Gastroesophageal sphincter (tissue), 4 donors: ENCODE measurements around the gene APOBEC3G. TPM values are rescaled to one million over a fixed set of nuclear protein-coding genes. Genes with fewer than 3 reads are reported as not detected.

Experiments
- ATAC-seq: fragments of 150-250 bp; one replicate; pipeline ENCODE4 v1.9.1; 2016; ENCODE audit warnings: mild to moderate bottlenecking, moderate library complexity
- H3K27ac ChIP-seq, 4 donors: fragments of 200-600 bp; sonication (generic) in 3 of 4; 1 replicate in 3 of 4; 2 replicates in 1 of 4; pipeline ENCODE4 v1.5.1; 2016 to 2019
- H3K27me3 ChIP-seq: fragments of 200-600 bp; sonication (generic); one replicate; pipeline ENCODE4 v1.5.1; 2019
- H3K36me3 ChIP-seq, 2 donors: fragments of 200-600 bp; sonication (generic); one replicate each; pipeline ENCODE4 v1.5.1; 2019; ENCODE audit warnings: control low read depth in 1 of 2
- H3K4me1 ChIP-seq, 3 donors: fragments of 200-600 bp; sonication (generic); 1 replicate in 2 of 3; 2 replicates in 1 of 3; pipeline ENCODE4 v1.5.1; 2016 to 2019; ENCODE audit warnings: control low read depth in 2 of 3
- H3K4me3 ChIP-seq, 2 donors: fragments of 200-600 bp; sonication (generic); one replicate each; pipeline ENCODE4 v1.5.1; 2019; ENCODE audit warnings: mild to moderate bottlenecking in 1 of 2, moderate library complexity in 1 of 2
- H3K9me3 ChIP-seq, 3 donors: fragments of 200-600 bp; sonication (generic); one replicate each; pipeline ENCODE4 v1.5.1; 2017 to 2019; ENCODE audit warnings: control low read depth in 2 of 3
- EP300 ChIP-seq: sonication (generic); formaldehyde crosslinking; IDR thresholded peaks from one replicate; pipeline ENCODE4 v1.6.1; 2017; ENCODE audit warnings: antibody characterized with exemption, mild to moderate bottlenecking
- POLR2A ChIP-seq, 2 donors: fragments of 450-650 bp; IDR thresholded peaks; one replicate each; pipeline ENCODE4 v1.6.1; 2017; ENCODE audit warnings: antibody characterized with exemption in 2 of 2, mild to moderate bottlenecking in 2 of 2, moderate library complexity in 1 of 2
- POLR2AphosphoS5 ChIP-seq: sonication (generic); formaldehyde crosslinking; IDR thresholded peaks from one replicate; pipeline ENCODE4 v1.6.1; 2017; ENCODE audit warnings: antibody characterized with exemption
- WGBS, 2 donors: methylation state at CpG; one replicate each; pipeline ENCODE4 v1.1.5; 2018; ENCODE audit warnings: low coverage in 1 of 2; 5-methylcytosine and 5-hydroxymethylcytosine counted together
- total RNA-seq, 4 donors: library from RNA; depleted of rRNA; stranded (reverse); fragments of >200 nt; gene quantifications; one replicate each; pipeline ENCODE4 v1.1.0, GENCODE V29; 2016
- TF ChIP-seq, protein P1 (sequence below), 4 experiments: fragments of 200-600 bp in 2 of 4; fragments of 450-650 bp in 2 of 4; sonication (generic) in 1 of 4; IDR thresholded peaks; one replicate each; pipeline ENCODE4 v1.5.1; 2017 to 2019; ENCODE audit warnings: antibody characterized with exemption in 4 of 4, mild to moderate bottlenecking in 2 of 4, moderate library complexity in 2 of 4

Gene APOBEC3G
- total RNA-seq, 4 donors from 2014 or later, result 3.2 to 8.3 (median 7.3) TPM

- Histone ChIP-seq H3K36me3 (peaks cover 0 to 24% of the 10 kb centered on the region in 2 donors), H3K4me3 (no peak overlapping the region), H3K27ac (no peak overlapping the region), H3K9me3 (no peaks in the 10 kb centered on the region), H3K4me1 (peaks cover 0 to 13% (median 4%) of the 10 kb centered on the region in 3 donors), H3K27me3 (no peaks in the 10 kb centered on the region)
- WGBS, 2 donors, result 84 to 85% methylated on average over 4 to 5 of the region's 9 CpGs
- TF ChIP-seq EP300 (no peak), POLR2AphosphoS5 (no peak), POLR2A (IDR thresholded peaks at IDR 0.05) (no peak)
- TF ChIP-seq, protein P1, sequence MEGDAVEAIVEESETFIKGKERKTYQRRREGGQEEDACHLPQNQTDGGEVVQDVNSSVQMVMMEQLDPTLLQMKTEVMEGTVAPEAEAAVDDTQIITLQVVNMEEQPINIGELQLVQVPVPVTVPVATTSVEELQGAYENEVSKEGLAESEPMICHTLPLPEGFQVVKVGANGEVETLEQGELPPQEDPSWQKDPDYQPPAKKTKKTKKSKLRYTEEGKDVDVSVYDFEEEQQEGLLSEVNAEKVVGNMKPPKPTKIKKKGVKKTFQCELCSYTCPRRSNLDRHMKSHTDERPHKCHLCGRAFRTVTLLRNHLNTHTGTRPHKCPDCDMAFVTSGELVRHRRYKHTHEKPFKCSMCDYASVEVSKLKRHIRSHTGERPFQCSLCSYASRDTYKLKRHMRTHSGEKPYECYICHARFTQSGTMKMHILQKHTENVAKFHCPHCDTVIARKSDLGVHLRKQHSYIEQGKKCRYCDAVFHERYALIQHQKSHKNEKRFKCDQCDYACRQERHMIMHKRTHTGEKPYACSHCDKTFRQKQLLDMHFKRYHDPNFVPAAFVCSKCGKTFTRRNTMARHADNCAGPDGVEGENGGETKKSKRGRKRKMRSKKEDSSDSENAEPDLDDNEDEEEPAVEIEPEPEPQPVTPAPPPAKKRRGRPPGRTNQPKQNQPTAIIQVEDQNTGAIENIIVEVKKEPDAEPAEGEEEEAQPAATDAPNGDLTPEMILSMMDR (IDR thresholded peaks at IDR 0.05), result no peak
- ATAC-seq, result no peak
These were observed 3.1 kb downstream of the APOBEC3G start for GRCh38 chr22:39080052-39080762.

GRCh38 chr22:39081016-39081415 lies 3.9 kb downstream of the APOBEC3G start:
- TF ChIP-seq POLR2AphosphoS5 (no peak), EP300 (no peak), POLR2A (IDR thresholded peaks at IDR 0.05) (no peak)
- TF ChIP-seq, protein P1 (IDR thresholded peaks at IDR 0.05), result no peak
- Histone ChIP-seq H3K27ac (no peak overlapping the region), H3K36me3 (peaks cover 0 to 24% of the 10 kb centered on the region in 2 donors), H3K4me3 (no peak overlapping the region), H3K4me1 (peaks cover 0 to 13% (median 4%) of the 10 kb centered on the region in 3 donors), H3K27me3 (no peaks in the 10 kb centered on the region), H3K9me3 (no peaks in the 10 kb centered on the region)
- WGBS, 2 donors, result 84% methylated on average over 5 of the region's 12 CpGs; no CpG with 5 or more reads in 1 of the 2 donors
- ATAC-seq, result no peak

GRCh38 chr22:39081598-39081997 lies 4.5 kb downstream of the APOBEC3G start:
- Histone ChIP-seq H3K27ac (no peak overlapping the region), H3K36me3 (peaks cover 0 to 24% of the 10 kb centered on the region in 2 donors), H3K4me1 (peaks cover 0 to 13% (median 4%) of the 10 kb centered on the region in 3 donors), H3K9me3 (no peaks in the 10 kb centered on the region), H3K27me3 (no peaks in the 10 kb centered on the region), H3K4me3 (no peak overlapping the region)
- WGBS, 2 donors, result 59 to 81% methylated on average over 4 of the region's 8 CpGs
- TF ChIP-seq, protein P1 (IDR thresholded peaks at IDR 0.05), result no peak
- TF ChIP-seq EP300 (no peak), POLR2A (IDR thresholded peaks at IDR 0.05) (no peak), POLR2AphosphoS5 (no peak)
- ATAC-seq, result no peak

- WGBS, 2 donors, result 71 to 87% methylated on average over 7 to 11 of the region's 14 CpGs
- TF ChIP-seq POLR2A (IDR thresholded peaks at IDR 0.05) (no peak), EP300 (no peak), POLR2AphosphoS5 (no peak)
- TF ChIP-seq, protein P1 (IDR thresholded peaks at IDR 0.05), result no peak
- ATAC-seq, result no peak
These were observed 6.4 kb downstream of the APOBEC3G start for GRCh38 chr22:39083212-39084165.

More at GRCh38 chr22:39083212-39084165, 6.4 kb downstream of the APOBEC3G start:
- H3K4me1 ChIP-seq, result peaks cover 0 to 13% (median 4%) of the 10 kb centered on the region in 3 donors
- H3K36me3 ChIP-seq, result peaks cover 0 to 24% of the 10 kb centered on the region in 2 donors
- H3K27me3 ChIP-seq, result no peaks in the 10 kb centered on the region
- H3K4me3 ChIP-seq, result no peak overlapping the region
- H3K9me3 ChIP-seq, result no peaks in the 10 kb centered on the region
- no peak overlapping the region for H3K27ac ChIP-seq
